Smooth muscle cell (in vitro differentiated cells): ENCODE measurements around the gene TMEM273. TPM values are rescaled to one million over a fixed set of nuclear protein-coding genes. Genes with fewer than 3 reads are reported as not detected.

ENCODE experiments used
- DNase-seq: peaks from one replicate; lab custom pipeline; 2025; ENCODE audit not compliant: unreplicated experiment; lab: John Stamatoyannopoulos, UW
- H2AFZ ChIP-seq: fragments of 200-600 bp; sonication (generic); 2 replicates; pipeline ENCODE4 v1.6.0; 2016; ENCODE audit warnings: antibody characterized with exemption, low read depth, mild to moderate bottlenecking
- H3F3A ChIP-seq: fragments of 200-600 bp; sonication (generic); 2 replicates; pipeline ENCODE4 v1.6.0; 2017; ENCODE audit warnings: antibody characterized with exemption, low read depth
- H3K27ac ChIP-seq: fragments of 200-600 bp; sonication (generic); 2 replicates; pipeline ENCODE4 v1.5.1; 2016; ENCODE audit warnings: low read depth, mild to moderate bottlenecking
- H3K27me3 ChIP-seq: fragments of 200-600 bp; sonication (generic); 2 replicates; pipeline ENCODE4 v1.6.1; 2016; ENCODE audit warnings: low read depth, mild to moderate bottlenecking
- H3K36me3 ChIP-seq: fragments of 200-600 bp; sonication (generic); 2 replicates; pipeline ENCODE4 v1.5.1; 2016; ENCODE audit warnings: low read depth
- H3K4me1 ChIP-seq: fragments of 200-600 bp; sonication (generic); 2 replicates; pipeline ENCODE4 v1.5.1; 2016; ENCODE audit warnings: low read depth
- H3K4me2 ChIP-seq: fragments of 200-600 bp; sonication (generic); 2 replicates; pipeline ENCODE4 v1.6.0; 2016; ENCODE audit warnings: mild to moderate bottlenecking
- H3K4me3 ChIP-seq: fragments of 200-600 bp; sonication (generic); 2 replicates; pipeline ENCODE4 v1.5.1; 2016; ENCODE audit warnings: mild to moderate bottlenecking
- H3K79me2 ChIP-seq: fragments of 200-600 bp; sonication (generic); 2 replicates; pipeline ENCODE4 v1.6.0; 2016; ENCODE audit warnings: low read depth, mild to moderate bottlenecking
- H3K9ac ChIP-seq: fragments of 200-600 bp; sonication (generic); 2 replicates; pipeline ENCODE4 v1.6.0; 2016; ENCODE audit warnings: low read depth
- H3K9me3 ChIP-seq: fragments of 200-600 bp; sonication (generic); replicated peaks from 2 replicates; pipeline ENCODE4 v1.5.1; 2016; ENCODE audit warnings: low read depth
- H4K20me1 ChIP-seq: fragments of 200-600 bp; sonication (generic); 2 replicates; pipeline ENCODE4 v1.6.0; 2016; ENCODE audit warnings: low read depth
- CTCF ChIP-seq: fragments of 200-600 bp; sonication (generic); IDR thresholded peaks from 2 replicates; pipeline ENCODE4 v1.5.1; 2017; ENCODE audit warnings: borderline replicate concordance, mild to moderate bottlenecking, antibody characterized with exemption; ENCODE audit not compliant: insufficient read depth, poor library complexity, severe bottlenecking
- WGBS: methylation state at CpG from one replicate; pipeline ENCODE4 v1.1.7; 2016; ENCODE audit warnings: low lambda C conversion rate; 5-methylcytosine and 5-hydroxymethylcytosine counted together
- polyA plus RNA-seq: library from polyadenylated mRNA; unstranded; fragments of >200 nt; fragmentation: Nextera tagmentation; extraction: Ambion mirVana; gene quantifications from 2 replicates; pipeline ENCODE4 v1.2.1, GENCODE V29; 2016
- total RNA-seq: library from RNA; depleted of rRNA; stranded (reverse); fragments of >200 nt; gene quantifications from 2 replicates; pipeline ENCODE4 v1.2.3, GENCODE V29; 2014

The TMEM273 gene
- total and polyA plus RNA-seq, 2 experiments from 2014 or later = 0.09 TPM; not detected in 1

GRCh38 chr10:49139846-49140195, 48.4 kb downstream of the TMEM273 start:
- WGBS = 32% methylated on average over 4 of the region's 4 CpGs
- H3K9ac ChIP-seq = peak overlapping the region; percentile 92
- H3K9me3 ChIP-seq = no peaks in the 10 kb centered on the region
- H3K36me3 ChIP-seq = no peaks in the 10 kb centered on the region
- H3K27me3 ChIP-seq = no peaks in the 10 kb centered on the region
- peak overlapping the region; percentile 99 for H3K27ac ChIP-seq
- H4K20me1 ChIP-seq = no peaks in the 10 kb centered on the region
- DNase-seq = no peak
- no peaks in the 10 kb centered on the region for H3K4me1 ChIP-seq
- H3K4me2 ChIP-seq = peak overlapping the region; percentile 71
- H2AFZ ChIP-seq = no peak overlapping the region
- H3K4me3 ChIP-seq = no peak overlapping the region
- TF ChIP-seq CTCF = no peak
- H3F3A ChIP-seq = no peaks in the 10 kb centered on the region
- H3K79me2 ChIP-seq = no peaks in the 10 kb centered on the region

GRCh38 chr10:49139028-49139845, 49.0 kb downstream of the TMEM273 start:
- Histone ChIP-seq H3K9me3 (no peaks in the 10 kb centered on the region), H3K27ac (peak overlapping the region; percentile 99), H4K20me1 (no peaks in the 10 kb centered on the region), H3K27me3 (no peaks in the 10 kb centered on the region), H3F3A (no peaks in the 10 kb centered on the region), H3K4me3 (no peak overlapping the region), H2AFZ (no peak overlapping the region), H3K9ac (peak overlapping the region; percentile 92), H3K79me2 (no peaks in the 10 kb centered on the region), H3K4me1 (no peaks in the 10 kb centered on the region), H3K36me3 (no peaks in the 10 kb centered on the region), H3K4me2 (peak overlapping the region; percentile 71)
- no peak for DNase-seq
- TF ChIP-seq CTCF = no peak
- 34% methylated on average over 8 of the region's 8 CpGs for WGBS

GRCh38 chr10:49138361-49138891, 49.8 kb downstream of the TMEM273 start:
- 51% methylated on average over 7 of the region's 7 CpGs for WGBS
- peak overlapping the region; percentile 71 for H3K4me2 ChIP-seq
- H2AFZ ChIP-seq = no peak overlapping the region
- H3K36me3 ChIP-seq = no peaks in the 10 kb centered on the region
- H3K9ac ChIP-seq = peak overlapping the region; percentile 92
- H3K9me3 ChIP-seq = no peaks in the 10 kb centered on the region
- DNase-seq = no peak
- TF ChIP-seq CTCF = no peak
- no peaks in the 10 kb centered on the region for H4K20me1 ChIP-seq
- no peaks in the 10 kb centered on the region for H3K79me2 ChIP-seq
- H3K4me3 ChIP-seq = no peak overlapping the region
- no peaks in the 10 kb centered on the region for H3K27me3 ChIP-seq
- no peaks in the 10 kb centered on the region for H3F3A ChIP-seq
- H3K4me1 ChIP-seq = no peaks in the 10 kb centered on the region
- H3K27ac ChIP-seq = peak overlapping the region; percentile 99
